22Rv1 (cell line): Measurements from ENCODE around the gene EDN2.

Source experiments
- ZFX ChIP-seq: fragments of 450-650 bp; IDR thresholded peaks from 2 replicates; pipeline ENCODE4 v1.6.1; 2017; ENCODE audit warnings: antibody characterized with exemption, borderline replicate concordance
- TF ChIP-seq, protein P1 (sequence below): fragments of 450-650 bp; IDR thresholded peaks from 2 replicates; pipeline ENCODE4 v1.5.1; 2017; ENCODE audit warnings: mild to moderate bottlenecking

DNA sequence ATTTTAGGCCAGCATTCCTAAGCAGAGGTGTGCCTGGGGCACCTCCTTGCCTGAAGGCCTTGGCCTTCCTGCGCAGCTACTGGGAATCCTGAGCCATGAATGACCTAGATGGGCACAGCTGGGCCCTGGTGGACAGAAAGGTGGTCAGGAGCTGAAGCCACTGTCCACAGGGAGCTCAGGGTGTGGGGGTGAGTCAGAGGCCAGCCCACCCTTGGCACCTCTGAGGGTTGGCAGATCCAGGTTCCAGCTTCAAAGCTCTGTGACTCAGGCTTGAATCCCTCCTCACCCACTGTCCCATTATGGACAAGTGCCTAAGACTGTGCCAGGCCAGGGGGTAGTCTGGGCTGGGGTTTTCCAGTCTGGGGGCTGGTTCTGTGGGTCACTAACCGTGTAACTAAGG lies 6.4 kb upstream of the EDN2 start:
- TF ChIP-seq, protein P1, sequence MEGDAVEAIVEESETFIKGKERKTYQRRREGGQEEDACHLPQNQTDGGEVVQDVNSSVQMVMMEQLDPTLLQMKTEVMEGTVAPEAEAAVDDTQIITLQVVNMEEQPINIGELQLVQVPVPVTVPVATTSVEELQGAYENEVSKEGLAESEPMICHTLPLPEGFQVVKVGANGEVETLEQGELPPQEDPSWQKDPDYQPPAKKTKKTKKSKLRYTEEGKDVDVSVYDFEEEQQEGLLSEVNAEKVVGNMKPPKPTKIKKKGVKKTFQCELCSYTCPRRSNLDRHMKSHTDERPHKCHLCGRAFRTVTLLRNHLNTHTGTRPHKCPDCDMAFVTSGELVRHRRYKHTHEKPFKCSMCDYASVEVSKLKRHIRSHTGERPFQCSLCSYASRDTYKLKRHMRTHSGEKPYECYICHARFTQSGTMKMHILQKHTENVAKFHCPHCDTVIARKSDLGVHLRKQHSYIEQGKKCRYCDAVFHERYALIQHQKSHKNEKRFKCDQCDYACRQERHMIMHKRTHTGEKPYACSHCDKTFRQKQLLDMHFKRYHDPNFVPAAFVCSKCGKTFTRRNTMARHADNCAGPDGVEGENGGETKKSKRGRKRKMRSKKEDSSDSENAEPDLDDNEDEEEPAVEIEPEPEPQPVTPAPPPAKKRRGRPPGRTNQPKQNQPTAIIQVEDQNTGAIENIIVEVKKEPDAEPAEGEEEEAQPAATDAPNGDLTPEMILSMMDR, result no peak
- no peak for TF ChIP-seq ZFX
